ENCODE data around the gene STIM2. TPM values are rescaled to one million over a fixed set of nuclear protein-coding genes. Genes with fewer than 3 reads are reported as not detected.
A peak's percentile ranks its signal among the peaks of the same experiment; 100 is the strongest.

STIM2 gene
- total and polyA plus RNA-seq, 2 donors (not counting 1 experiment from before 2014, with no cell fraction given): 48.6 to 96.0 TPM

DNA sequence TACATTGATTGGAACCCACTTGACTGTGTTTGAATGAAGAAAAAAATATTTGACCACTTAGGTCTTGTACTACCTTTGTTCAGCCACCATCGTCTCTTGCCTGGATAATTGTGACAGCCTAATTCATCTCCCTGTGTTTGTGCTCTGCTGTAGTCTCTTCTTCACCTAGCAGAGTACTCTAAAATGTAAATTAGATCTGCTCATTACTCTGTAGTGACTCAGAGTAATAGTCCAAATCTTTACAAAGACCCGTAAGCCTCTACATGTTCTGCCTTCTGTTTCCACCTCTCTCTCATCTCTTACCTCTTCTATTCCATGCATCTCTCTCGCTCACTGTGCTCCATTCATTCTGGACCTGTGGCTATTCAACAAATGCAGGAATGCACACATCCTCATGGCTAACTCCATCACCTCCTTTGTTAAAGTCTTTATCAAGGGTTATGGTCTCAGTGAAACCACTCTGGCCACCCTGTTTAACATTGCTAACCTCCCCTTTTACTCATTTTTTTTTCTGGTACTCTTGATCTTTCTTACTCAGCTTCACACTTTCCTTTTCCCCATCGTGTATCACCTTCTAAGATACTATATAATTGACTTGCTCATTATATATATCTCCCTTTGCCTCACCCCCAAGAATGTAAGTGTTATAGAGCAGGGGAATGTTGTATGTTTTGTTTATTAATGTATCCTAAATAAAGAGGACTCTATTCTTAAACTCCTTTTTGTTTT, 98.4 kb downstream of the STIM2 start:
- H3K79me2 ChIP-seq (ENCODE audit: control insufficient read depth, insufficient read depth, low read length): peaks cover 78% of the 10 kb centered on the region
- CTCF ChIA-PET: interaction anchor here (1.1 kb wide), 1 partner anchor 171 kb away, joined by 3 read pairs; no protein-coding TSS in a partner anchor
- no peak overlapping the region for H3K4me2 ChIP-seq (replicated peaks; ENCODE audit: low read depth, low read length, poor library complexity, severe bottlenecking)
- H3K4me3 Mint-ChIP-seq: no peak overlapping the region
- H3K27me3 Mint-ChIP-seq: no peaks in the 10 kb centered on the region
- POLR2A ChIA-PET: no interaction called here
- no peaks in the 10 kb centered on the region for H3K9me3 Mint-ChIP-seq (ENCODE audit: insufficient read depth)
- H3K4me1 ChIP-seq (ENCODE audit: control insufficient read depth in 2 of 2, insufficient read depth in 2 of 2, low read length in 2 of 2): peaks cover 0 to 6% of the 10 kb centered on the region in 2 donors
- ATAC-seq (ENCODE audit: low read depth) (no peak), DNase-seq (no peak)
- H3K27ac ChIP-seq (ENCODE audit: low read length in 2 of 2): no peak overlapping the region
- no peak overlapping the region for H3K9ac ChIP-seq (ENCODE audit: low read length)
- no peak overlapping the region for H3K4me3 ChIP-seq (ENCODE audit: control extremely low read depth in 1 of 5, extremely low read depth in 1 of 5, insufficient read depth in 1 of 5, low read depth in 2 of 5, low read length in 4 of 5)
- peaks cover 13% of the 10 kb centered on the region for H4K20me1 ChIP-seq (ENCODE audit: control insufficient read depth, insufficient read depth, low read length, poor library complexity, severe bottlenecking)
- peaks cover 34% of the 10 kb centered on the region for H3K4me1 Mint-ChIP-seq
- H3K27ac Mint-ChIP-seq: peak overlapping the region; percentile 18
- no peaks in the 10 kb centered on the region for H3K27me3 ChIP-seq (replicated peaks in 1 of 4; ENCODE audit: control extremely low read depth in 1 of 4, control insufficient read depth in 3 of 4, insufficient read depth in 4 of 4, low read length in 3 of 4)
- intact Hi-C loops (cut with micrococcal nuclease): no loop called here
- H2AFZ ChIP-seq (ENCODE audit: insufficient read depth, low read depth, low read length, poor library complexity, severe bottlenecking): no peak overlapping the region
- no peak for TF ChIP-seq EZH2 (IDR thresholded peaks at IDR 0.05; ENCODE audit: borderline replicate concordance, insufficient read depth, low read depth, low read length, poor library complexity, severe bottlenecking)
- TF ChIP-seq, protein P1, sequence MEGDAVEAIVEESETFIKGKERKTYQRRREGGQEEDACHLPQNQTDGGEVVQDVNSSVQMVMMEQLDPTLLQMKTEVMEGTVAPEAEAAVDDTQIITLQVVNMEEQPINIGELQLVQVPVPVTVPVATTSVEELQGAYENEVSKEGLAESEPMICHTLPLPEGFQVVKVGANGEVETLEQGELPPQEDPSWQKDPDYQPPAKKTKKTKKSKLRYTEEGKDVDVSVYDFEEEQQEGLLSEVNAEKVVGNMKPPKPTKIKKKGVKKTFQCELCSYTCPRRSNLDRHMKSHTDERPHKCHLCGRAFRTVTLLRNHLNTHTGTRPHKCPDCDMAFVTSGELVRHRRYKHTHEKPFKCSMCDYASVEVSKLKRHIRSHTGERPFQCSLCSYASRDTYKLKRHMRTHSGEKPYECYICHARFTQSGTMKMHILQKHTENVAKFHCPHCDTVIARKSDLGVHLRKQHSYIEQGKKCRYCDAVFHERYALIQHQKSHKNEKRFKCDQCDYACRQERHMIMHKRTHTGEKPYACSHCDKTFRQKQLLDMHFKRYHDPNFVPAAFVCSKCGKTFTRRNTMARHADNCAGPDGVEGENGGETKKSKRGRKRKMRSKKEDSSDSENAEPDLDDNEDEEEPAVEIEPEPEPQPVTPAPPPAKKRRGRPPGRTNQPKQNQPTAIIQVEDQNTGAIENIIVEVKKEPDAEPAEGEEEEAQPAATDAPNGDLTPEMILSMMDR (IDR thresholded peaks at IDR 0.05): no peak
- H3K9me3 ChIP-seq (ENCODE audit: control extremely low read depth in 1 of 3, control insufficient read depth in 2 of 3, insufficient read depth in 1 of 3, low read length in 2 of 3): no peaks in the 10 kb centered on the region
- H3K36me3 ChIP-seq (replicated peaks in 1 of 2; ENCODE audit: control extremely low read depth in 1 of 2, control insufficient read depth in 1 of 2, extremely low read depth in 1 of 2, insufficient read depth in 2 of 2, low read length in 1 of 2): peaks cover 0 to 20% of the 10 kb centered on the region in 2 experiments
- 100% methylated on average over 2 of the region's 4 CpGs for WGBS (ENCODE audit: insufficient coverage)

DNA sequence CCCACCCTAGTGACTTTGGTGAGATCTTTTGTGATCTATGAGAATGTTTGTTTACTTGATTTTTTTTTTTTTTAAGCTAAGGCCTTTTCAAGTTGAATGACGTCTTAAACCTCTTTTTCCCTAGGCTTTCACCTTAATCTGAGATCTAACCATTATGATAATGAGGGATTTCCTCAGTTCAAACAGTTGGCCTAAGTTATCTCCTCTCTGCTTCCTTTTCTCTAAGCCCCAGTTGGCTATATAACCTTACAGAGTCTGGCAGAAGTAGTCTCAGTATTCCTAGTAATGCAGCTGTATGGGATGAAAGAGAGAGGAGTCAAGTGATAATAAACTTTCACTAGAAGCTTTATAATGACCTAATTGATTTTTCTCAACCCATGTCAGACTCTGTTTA, 99.0 kb downstream of the STIM2 start:
- Histone ChIP-seq H2AFZ (ENCODE audit: insufficient read depth, low read depth, low read length, poor library complexity, severe bottlenecking) (no peak overlapping the region), H4K20me1 (ENCODE audit: control insufficient read depth, insufficient read depth, low read length, poor library complexity, severe bottlenecking) (peaks cover 14% of the 10 kb centered on the region), H3K27ac (ENCODE audit: low read length in 2 of 2) (no peak overlapping the region), H3K4me2 (replicated peaks; ENCODE audit: low read depth, low read length, poor library complexity, severe bottlenecking) (no peak overlapping the region), H3K36me3 (replicated peaks in 1 of 2; ENCODE audit: control extremely low read depth in 1 of 2, control insufficient read depth in 1 of 2, extremely low read depth in 1 of 2, insufficient read depth in 2 of 2, low read length in 1 of 2) (peaks cover 0 to 20% of the 10 kb centered on the region in 2 experiments), H3K4me1 (ENCODE audit: control insufficient read depth in 2 of 2, insufficient read depth in 2 of 2, low read length in 2 of 2) (peaks cover 0 to 3% of the 10 kb centered on the region in 2 donors), H3K27me3 (replicated peaks in 1 of 4; ENCODE audit: control extremely low read depth in 1 of 4, control insufficient read depth in 3 of 4, insufficient read depth in 4 of 4, low read length in 3 of 4) (no peaks in the 10 kb centered on the region), H3K79me2 (ENCODE audit: control insufficient read depth, insufficient read depth, low read length) (peaks cover 78% of the 10 kb centered on the region), H3K4me3 (ENCODE audit: control extremely low read depth in 1 of 5, extremely low read depth in 1 of 5, insufficient read depth in 1 of 5, low read depth in 2 of 5, low read length in 4 of 5) (no peak overlapping the region), H3K9me3 (ENCODE audit: control extremely low read depth in 1 of 3, control insufficient read depth in 2 of 3, insufficient read depth in 1 of 3, low read length in 2 of 3) (no peaks in the 10 kb centered on the region), H3K9ac (ENCODE audit: low read length) (no peak overlapping the region)
- ChIA-PET CTCF (no interaction called here), POLR2A (no interaction called here)
- Mint-ChIP-seq H3K27me3 (no peaks in the 10 kb centered on the region), H3K27ac (no peak overlapping the region), H3K4me1 (peaks cover 37% of the 10 kb centered on the region), H3K4me3 (no peak overlapping the region), H3K9me3 (ENCODE audit: insufficient read depth) (no peaks in the 10 kb centered on the region)
- intact Hi-C loops (cut with micrococcal nuclease): no loop called here
- no peak for TF ChIP-seq EZH2 (IDR thresholded peaks at IDR 0.05; ENCODE audit: borderline replicate concordance, insufficient read depth, low read depth, low read length, poor library complexity, severe bottlenecking)
- TF ChIP-seq, protein P1 (IDR thresholded peaks at IDR 0.05): no peak
- no CpG with 5 or more reads among the region's 1 CpG for WGBS (ENCODE audit: insufficient coverage)
- DNase-seq: no peak
- ATAC-seq (ENCODE audit: low read depth): no peak

Data from B cell (primary cell).